Thyroid gland (tissue), 4 donors: Measurements from ENCODE around the gene TMPRSS13.

Experiments used
- POLR2A ChIP-seq, 2 donors: fragments of 450-650 bp; IDR thresholded peaks; one replicate each; pipeline ENCODE4 v1.6.1; 2017; ENCODE audit warnings: antibody characterized with exemption in 2 of 2, mild to moderate bottlenecking in 2 of 2, moderate library complexity in 1 of 2
- TF ChIP-seq, protein P1 (sequence below), 6 experiments: fragments of 200-600 bp in 3 of 6; fragments of 450-650 bp in 3 of 6; sonication (generic) in 3 of 6; IDR thresholded peaks; one replicate each; pipeline ENCODE4 v1.5.1; 2016 to 2019; ENCODE audit warnings: antibody characterized with exemption in 6 of 6, mild to moderate bottlenecking in 2 of 6, inconsistent platforms in 1 of 6, moderate library complexity in 1 of 6

DNA sequence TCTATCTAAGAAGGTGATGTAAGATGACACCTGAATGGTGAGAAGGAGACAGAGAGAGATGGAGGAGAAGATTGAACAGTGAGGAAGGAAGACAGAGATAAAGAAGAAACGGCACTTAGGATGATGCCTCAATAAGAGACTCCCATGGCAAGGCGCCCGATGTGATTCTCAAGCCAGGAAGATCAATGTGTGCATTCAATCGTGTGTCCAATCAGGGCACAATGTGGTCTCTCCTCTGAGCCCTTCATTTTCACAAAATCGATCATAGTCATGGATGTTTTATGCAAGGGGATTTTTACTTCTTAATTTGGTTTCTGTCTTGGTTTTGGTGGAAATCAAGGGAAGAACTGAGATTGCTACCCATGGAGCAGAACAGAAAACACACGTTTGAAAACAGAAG is 19.9 kb upstream of the TMPRSS13 start:
- TF ChIP-seq, protein P1, sequence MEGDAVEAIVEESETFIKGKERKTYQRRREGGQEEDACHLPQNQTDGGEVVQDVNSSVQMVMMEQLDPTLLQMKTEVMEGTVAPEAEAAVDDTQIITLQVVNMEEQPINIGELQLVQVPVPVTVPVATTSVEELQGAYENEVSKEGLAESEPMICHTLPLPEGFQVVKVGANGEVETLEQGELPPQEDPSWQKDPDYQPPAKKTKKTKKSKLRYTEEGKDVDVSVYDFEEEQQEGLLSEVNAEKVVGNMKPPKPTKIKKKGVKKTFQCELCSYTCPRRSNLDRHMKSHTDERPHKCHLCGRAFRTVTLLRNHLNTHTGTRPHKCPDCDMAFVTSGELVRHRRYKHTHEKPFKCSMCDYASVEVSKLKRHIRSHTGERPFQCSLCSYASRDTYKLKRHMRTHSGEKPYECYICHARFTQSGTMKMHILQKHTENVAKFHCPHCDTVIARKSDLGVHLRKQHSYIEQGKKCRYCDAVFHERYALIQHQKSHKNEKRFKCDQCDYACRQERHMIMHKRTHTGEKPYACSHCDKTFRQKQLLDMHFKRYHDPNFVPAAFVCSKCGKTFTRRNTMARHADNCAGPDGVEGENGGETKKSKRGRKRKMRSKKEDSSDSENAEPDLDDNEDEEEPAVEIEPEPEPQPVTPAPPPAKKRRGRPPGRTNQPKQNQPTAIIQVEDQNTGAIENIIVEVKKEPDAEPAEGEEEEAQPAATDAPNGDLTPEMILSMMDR (IDR thresholded peaks at IDR 0.05) = no peak
- no peak for TF ChIP-seq POLR2A (IDR thresholded peaks at IDR 0.05)
